Measurements from ENCODE around the gene CCDC127.

Gene CCDC127

GRCh38 chr5:171801-172331 is 46.1 kb downstream of the CCDC127 start:
- no peak for ATAC-seq
- no peak for TF ChIP-seq ZFP3 (CRISPR knock-in tag; IDR thresholded peaks at IDR 0.05)
- TF ChIP-seq RARB (CRISPR knock-in tag; IDR thresholded peaks at IDR 0.05) = no peak
- no peak for TF ChIP-seq ZNF565 (CRISPR knock-in tag; conservative IDR thresholded peaks at IDR 0.05; ENCODE audit: low read depth)
- no peak for TF ChIP-seq CSDC2 (CRISPR knock-in tag; IDR thresholded peaks at IDR 0.05)
- TF ChIP-seq GLIS3 (CRISPR knock-in tag; IDR thresholded peaks at IDR 0.05) = no peak
- TF ChIP-seq, protein P1, sequence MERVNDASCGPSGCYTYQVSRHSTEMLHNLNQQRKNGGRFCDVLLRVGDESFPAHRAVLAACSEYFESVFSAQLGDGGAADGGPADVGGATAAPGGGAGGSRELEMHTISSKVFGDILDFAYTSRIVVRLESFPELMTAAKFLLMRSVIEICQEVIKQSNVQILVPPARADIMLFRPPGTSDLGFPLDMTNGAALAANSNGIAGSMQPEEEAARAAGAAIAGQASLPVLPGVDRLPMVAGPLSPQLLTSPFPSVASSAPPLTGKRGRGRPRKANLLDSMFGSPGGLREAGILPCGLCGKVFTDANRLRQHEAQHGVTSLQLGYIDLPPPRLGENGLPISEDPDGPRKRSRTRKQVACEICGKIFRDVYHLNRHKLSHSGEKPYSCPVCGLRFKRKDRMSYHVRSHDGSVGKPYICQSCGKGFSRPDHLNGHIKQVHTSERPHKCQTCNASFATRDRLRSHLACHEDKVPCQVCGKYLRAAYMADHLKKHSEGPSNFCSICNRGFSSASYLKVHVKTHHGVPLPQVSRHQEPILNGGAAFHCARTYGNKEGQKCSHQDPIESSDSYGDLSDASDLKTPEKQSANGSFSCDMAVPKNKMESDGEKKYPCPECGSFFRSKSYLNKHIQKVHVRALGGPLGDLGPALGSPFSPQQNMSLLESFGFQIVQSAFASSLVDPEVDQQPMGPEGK (CRISPR knock-in tag; IDR thresholded peaks at IDR 0.05; ENCODE audit: borderline replicate concordance) = no peak
- no peak for TF ChIP-seq ARNTL (CRISPR knock-in tag; IDR thresholded peaks at IDR 0.05; ENCODE audit: borderline replicate concordance, low read depth)
- no peak for TF ChIP-seq TSHZ2 (CRISPR knock-in tag; IDR thresholded peaks at IDR 0.05)
- TF ChIP-seq, protein P2, sequence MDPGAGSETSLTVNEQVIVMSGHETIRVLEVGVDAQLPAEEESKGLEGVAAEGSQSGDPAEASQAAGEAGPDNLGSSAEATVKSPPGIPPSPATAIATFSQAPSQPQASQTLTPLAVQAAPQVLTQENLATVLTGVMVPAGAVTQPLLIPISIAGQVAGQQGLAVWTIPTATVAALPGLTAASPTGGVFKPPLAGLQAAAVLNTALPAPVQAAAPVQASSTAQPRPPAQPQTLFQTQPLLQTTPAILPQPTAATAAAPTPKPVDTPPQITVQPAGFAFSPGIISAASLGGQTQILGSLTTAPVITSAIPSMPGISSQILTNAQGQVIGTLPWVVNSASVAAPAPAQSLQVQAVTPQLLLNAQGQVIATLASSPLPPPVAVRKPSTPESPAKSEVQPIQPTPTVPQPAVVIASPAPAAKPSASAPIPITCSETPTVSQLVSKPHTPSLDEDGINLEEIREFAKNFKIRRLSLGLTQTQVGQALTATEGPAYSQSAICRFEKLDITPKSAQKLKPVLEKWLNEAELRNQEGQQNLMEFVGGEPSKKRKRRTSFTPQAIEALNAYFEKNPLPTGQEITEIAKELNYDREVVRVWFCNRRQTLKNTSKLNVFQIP (CRISPR knock-in tag; IDR thresholded peaks at IDR 0.05; ENCODE audit: borderline replicate concordance, low read depth) = no peak
- TF ChIP-seq PPARA (CRISPR knock-in tag; IDR thresholded peaks at IDR 0.05; ENCODE audit: borderline replicate concordance) = no peak
- TF ChIP-seq, protein P3, sequence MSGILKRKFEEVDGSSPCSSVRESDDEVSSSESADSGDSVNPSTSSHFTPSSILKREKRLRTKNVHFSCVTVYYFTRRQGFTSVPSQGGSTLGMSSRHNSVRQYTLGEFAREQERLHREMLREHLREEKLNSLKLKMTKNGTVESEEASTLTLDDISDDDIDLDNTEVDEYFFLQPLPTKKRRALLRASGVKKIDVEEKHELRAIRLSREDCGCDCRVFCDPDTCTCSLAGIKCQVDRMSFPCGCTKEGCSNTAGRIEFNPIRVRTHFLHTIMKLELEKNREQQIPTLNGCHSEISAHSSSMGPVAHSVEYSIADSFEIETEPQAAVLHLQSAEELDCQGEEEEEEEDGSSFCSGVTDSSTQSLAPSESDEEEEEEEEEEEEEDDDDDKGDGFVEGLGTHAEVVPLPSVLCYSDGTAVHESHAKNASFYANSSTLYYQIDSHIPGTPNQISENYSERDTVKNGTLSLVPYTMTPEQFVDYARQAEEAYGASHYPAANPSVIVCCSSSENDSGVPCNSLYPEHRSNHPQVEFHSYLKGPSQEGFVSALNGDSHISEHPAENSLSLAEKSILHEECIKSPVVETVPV (CRISPR knock-in tag; IDR thresholded peaks at IDR 0.05) = no peak

DNA sequence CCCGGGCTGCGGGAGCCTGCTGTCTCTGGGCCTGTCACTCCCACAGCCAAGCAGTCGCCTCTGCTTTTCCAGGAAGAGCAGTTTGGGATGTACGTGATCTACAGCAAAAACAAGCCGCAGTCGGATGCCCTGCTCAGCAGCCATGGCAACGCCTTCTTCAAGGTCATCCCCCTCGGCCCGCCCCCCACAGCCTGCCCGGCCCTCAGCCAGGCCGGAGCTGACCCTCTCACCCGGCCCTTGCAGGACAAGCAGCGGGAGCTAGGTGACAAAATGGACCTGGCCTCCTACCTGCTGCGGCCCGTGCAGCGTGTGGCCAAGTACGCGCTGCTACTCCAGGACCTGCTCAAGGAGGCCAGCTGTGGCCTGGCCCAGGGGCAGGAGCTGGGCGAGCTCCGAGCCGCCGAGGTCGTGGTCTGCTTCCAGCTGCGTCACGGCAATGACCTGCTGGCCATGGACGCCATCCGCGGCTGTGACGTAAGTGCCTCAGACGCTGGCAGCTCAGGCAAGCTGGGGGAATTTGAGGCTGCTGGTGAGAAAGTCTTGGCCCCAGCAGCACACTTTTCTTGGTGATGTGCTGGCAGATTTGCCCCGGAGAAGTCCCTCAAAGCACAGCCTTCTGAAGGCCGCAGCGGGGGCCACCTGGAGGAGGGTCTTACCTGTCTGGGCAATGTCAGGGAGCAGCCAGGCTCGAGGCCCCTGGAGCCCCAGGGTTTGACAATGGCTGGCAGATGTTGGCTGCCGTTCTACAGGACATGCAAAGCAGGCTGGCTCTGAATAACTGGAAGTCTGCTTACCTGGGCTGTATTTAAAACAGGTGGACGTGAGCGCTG is 46.8 kb downstream of the CCDC127 start:
- TF ChIP-seq ZNF70 (CRISPR knock-in tag; IDR thresholded peaks at IDR 0.05) = no peak
- TF ChIP-seq GLIS3 (CRISPR knock-in tag; IDR thresholded peaks at IDR 0.05) = no peak
- TF ChIP-seq PPARA (CRISPR knock-in tag; IDR thresholded peaks at IDR 0.05; ENCODE audit: borderline replicate concordance) = no peak
- no peak for TF ChIP-seq TOX (CRISPR knock-in tag; IDR thresholded peaks at IDR 0.05; ENCODE audit: borderline replicate concordance)
- TF ChIP-seq CREB5 (CRISPR knock-in tag; IDR thresholded peaks at IDR 0.05; ENCODE audit: low read depth) = no peak
- TF ChIP-seq, protein P1 (CRISPR knock-in tag; IDR thresholded peaks at IDR 0.05; ENCODE audit: borderline replicate concordance) = no peak
- no peak for TF ChIP-seq TCF4 (CRISPR knock-in tag; IDR thresholded peaks at IDR 0.05; ENCODE audit: borderline replicate concordance)
- no peak for TF ChIP-seq TSHZ2 (CRISPR knock-in tag; IDR thresholded peaks at IDR 0.05)
- TF ChIP-seq BACH2 (CRISPR knock-in tag; IDR thresholded peaks at IDR 0.05; ENCODE audit: borderline replicate concordance) = no peak
- TF ChIP-seq ISL1 (CRISPR knock-in tag; IDR thresholded peaks at IDR 0.05) = no peak
- TF ChIP-seq, protein P3 (CRISPR knock-in tag; IDR thresholded peaks at IDR 0.05) = no peak
- TF ChIP-seq ESRRG (CRISPR knock-in tag; IDR thresholded peaks at IDR 0.05) = no peak
- no peak for TF ChIP-seq CSDC2 (CRISPR knock-in tag; IDR thresholded peaks at IDR 0.05)
- no peak for TF ChIP-seq ZNF8 (CRISPR knock-in tag; IDR thresholded peaks at IDR 0.05)
- no peak for TF ChIP-seq RARB (CRISPR knock-in tag; IDR thresholded peaks at IDR 0.05)
- TF ChIP-seq ZNF565 (CRISPR knock-in tag; conservative IDR thresholded peaks at IDR 0.05; ENCODE audit: low read depth) = no peak

More for the DNA sequence above, 46.8 kb downstream of the CCDC127 start:
- no peak for ATAC-seq
